ENCODE measurements around the gene GRID2.

GRCh38 chr4:93532234-93532633, 1228.5 kb downstream of the GRID2 start:
- TF ChIP-seq, protein P1, sequence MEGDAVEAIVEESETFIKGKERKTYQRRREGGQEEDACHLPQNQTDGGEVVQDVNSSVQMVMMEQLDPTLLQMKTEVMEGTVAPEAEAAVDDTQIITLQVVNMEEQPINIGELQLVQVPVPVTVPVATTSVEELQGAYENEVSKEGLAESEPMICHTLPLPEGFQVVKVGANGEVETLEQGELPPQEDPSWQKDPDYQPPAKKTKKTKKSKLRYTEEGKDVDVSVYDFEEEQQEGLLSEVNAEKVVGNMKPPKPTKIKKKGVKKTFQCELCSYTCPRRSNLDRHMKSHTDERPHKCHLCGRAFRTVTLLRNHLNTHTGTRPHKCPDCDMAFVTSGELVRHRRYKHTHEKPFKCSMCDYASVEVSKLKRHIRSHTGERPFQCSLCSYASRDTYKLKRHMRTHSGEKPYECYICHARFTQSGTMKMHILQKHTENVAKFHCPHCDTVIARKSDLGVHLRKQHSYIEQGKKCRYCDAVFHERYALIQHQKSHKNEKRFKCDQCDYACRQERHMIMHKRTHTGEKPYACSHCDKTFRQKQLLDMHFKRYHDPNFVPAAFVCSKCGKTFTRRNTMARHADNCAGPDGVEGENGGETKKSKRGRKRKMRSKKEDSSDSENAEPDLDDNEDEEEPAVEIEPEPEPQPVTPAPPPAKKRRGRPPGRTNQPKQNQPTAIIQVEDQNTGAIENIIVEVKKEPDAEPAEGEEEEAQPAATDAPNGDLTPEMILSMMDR (optimal IDR thresholded peaks at IDR 0.05 in 1 of 3, IDR thresholded peaks at IDR 0.05 in 1 of 3, conservative IDR thresholded peaks at IDR 0.05 in 1 of 3; ENCODE audit: extremely low read depth in 1 of 3, insufficient read depth in 2 of 3, low read length in 3 of 3): no peak
- TF ChIP-seq EZH2 (IDR thresholded peaks at IDR 0.05; ENCODE audit: low read length): no peak
